Measurements from ENCODE around the gene CDC42EP4. TPM values are rescaled to one million over a fixed set of nuclear protein-coding genes. Genes with fewer than 3 reads are reported as not detected.

CDC42EP4 gene
- total and polyA plus RNA-seq, 2 experiments from 2014 or later: 4.4 to 19.9 TPM

DNA sequence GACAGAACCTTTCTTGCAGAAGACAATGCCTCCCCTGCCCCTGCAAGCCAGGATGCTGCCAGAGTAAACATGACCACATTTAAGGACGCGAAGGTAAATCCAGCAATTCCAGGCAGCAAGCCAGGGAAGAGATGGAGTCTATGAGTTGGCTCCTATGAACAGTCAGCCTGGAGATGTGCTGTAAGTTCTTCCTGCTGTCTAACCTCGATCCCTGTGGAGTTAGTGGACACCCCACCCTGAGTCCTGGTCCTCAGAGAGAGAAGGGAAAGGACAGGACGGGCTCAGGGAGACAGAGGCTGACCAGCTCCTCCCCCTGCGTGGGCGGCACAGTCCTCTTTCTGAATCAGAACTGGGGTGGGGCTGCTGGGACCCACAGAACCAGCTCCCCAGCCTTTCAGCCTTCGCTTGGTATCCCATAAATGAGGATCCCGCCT, 24.9 kb downstream of the CDC42EP4 start (continued):
- TF ChIP-seq, protein P1, sequence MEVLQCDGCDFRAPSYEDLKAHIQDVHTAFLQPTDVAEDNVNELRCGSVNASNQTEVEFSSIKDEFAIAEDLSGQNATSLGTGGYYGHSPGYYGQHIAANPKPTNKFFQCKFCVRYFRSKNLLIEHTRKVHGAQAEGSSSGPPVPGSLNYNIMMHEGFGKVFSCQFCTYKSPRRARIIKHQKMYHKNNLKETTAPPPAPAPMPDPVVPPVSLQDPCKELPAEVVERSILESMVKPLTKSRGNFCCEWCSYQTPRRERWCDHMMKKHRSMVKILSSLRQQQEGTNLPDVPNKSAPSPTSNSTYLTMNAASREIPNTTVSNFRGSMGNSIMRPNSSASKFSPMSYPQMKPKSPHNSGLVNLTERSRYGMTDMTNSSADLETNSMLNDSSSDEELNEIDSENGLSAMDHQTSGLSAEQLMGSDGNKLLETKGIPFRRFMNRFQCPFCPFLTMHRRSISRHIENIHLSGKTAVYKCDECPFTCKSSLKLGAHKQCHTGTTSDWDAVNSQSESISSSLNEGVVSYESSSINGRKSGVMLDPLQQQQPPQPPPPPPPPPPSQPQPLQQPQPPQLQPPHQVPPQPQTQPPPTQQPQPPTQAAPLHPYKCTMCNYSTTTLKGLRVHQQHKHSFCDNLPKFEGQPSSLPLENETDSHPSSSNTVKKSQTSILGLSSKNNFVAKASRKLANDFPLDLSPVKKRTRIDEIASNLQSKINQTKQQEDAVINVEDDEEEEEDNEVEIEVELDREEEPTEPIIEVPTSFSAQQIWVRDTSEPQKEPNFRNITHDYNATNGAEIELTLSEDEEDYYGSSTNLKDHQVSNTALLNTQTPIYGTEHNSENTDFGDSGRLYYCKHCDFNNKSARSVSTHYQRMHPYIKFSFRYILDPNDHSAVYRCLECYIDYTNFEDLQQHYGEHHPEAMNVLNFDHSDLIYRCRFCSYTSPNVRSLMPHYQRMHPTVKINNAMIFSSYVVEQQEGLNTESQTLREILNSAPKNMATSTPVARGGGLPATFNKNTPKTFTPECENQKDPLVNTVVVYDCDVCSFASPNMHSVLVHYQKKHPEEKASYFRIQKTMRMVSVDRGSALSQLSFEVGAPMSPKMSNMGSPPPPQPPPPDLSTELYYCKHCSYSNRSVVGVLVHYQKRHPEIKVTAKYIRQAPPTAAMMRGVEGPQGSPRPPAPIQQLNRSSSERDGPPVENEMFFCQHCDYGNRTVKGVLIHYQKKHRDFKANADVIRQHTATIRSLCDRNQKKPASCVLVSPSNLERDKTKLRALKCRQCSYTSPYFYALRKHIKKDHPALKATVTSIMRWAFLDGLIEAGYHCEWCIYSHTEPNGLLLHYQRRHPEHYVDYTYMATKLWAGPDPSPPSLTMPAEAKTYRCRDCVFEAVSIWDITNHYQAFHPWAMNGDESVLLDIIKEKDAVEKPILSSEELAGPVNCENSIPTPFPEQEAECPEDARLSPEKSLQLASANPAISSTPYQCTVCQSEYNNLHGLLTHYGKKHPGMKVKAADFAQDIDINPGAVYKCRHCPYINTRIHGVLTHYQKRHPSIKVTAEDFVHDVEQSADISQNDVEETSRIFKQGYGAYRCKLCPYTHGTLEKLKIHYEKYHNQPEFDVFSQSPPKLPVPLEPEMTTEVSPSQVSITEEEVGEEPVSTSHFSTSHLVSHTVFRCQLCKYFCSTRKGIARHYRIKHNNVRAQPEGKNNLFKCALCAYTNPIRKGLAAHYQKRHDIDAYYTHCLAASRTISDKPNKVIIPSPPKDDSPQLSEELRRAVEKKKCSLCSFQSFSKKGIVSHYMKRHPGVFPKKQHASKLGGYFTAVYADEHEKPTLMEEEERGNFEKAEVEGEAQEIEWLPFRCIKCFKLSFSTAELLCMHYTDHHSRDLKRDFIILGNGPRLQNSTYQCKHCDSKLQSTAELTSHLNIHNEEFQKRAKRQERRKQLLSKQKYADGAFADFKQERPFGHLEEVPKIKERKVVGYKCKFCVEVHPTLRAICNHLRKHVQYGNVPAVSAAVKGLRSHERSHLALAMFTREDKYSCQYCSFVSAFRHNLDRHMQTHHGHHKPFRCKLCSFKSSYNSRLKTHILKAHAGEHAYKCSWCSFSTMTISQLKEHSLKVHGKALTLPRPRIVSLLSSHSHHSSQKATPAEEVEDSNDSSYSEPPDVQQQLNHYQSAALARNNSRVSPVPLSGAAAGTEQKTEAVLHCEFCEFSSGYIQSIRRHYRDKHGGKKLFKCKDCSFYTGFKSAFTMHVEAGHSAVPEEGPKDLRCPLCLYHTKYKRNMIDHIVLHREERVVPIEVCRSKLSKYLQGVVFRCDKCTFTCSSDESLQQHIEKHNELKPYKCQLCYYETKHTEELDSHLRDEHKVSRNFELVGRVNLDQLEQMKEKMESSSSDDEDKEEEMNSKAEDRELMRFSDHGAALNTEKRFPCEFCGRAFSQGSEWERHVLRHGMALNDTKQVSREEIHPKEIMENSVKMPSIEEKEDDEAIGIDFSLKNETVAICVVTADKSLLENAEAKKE (CRISPR knock-in tag; IDR thresholded peaks at IDR 0.05): no peak

DNA sequence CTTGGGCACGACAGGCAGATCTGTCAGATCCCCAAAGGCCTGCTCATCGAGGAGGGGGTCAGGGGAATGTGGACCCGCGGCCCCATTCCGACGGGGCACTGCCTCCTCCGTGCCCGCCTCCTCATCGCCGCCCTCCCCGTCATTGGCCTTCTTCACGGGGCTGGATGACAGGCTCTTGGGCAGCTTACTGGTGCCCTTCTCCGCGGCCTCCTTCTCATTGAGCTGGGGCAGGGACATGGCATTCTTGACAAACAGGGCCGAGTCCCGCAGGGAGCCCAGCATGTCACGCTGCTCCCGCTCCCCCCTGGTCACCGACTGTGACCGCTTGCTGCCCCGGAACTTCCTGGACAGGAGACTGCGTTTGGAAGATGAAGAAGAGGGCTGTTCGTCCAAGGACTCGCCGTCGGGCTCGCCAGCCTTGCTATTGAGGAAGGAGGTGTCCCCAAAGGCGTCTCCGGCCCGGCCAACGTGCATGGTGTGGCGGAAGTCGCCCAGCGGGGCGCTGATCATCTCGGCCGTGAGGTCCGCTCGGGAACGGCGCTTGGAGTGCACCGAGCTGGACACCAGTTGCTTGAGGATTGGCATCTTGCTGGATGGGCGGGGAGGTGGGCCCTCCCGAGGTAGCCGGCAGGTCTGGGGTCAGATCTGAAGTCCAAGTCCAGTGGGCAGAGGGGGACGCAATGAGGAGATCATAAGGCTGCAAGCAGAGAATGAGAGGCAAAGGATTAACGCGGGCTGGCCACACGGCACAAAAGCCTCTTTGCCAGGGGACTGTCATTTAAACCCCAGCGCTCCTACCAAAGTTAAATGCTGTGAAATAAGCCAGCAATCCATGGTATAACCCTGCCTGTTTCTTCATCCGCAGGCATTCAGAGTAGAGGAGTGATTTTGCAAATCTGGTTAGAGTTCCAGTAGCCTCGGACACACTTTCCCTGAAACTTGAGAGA, 25.6 kb downstream of the CDC42EP4 start:
- Histone ChIP-seq H3K4me1 (ENCODE audit: insufficient read depth) (peaks cover 17% of the 10 kb centered on the region), H3K27me3 (ENCODE audit: insufficient read depth) (no peaks in the 10 kb centered on the region), H3K4me2 (no peak overlapping the region)

More for the DNA sequence above, 25.6 kb downstream of the CDC42EP4 start:
- peaks cover 44% of the 10 kb centered on the region for H3K4me1 Mint-ChIP-seq
- H3K27ac Mint-ChIP-seq: no peak overlapping the region; the same call in 1 of the 2 replicates
- no peaks in the 10 kb centered on the region for H3K9me3 Mint-ChIP-seq
- Histone ChIP-seq H2AFZ (no peak overlapping the region), H3F3A (replicated peaks; ENCODE audit: low read depth) (no peaks in the 10 kb centered on the region), H3K36me3 (ENCODE audit: insufficient read depth) (no peaks in the 10 kb centered on the region), H3K4me3 (no peak overlapping the region), H3K27ac (ENCODE audit: low read depth) (no peak overlapping the region), H3K79me2 (replicated peaks; ENCODE audit: insufficient read depth) (0 out of 2 replicates have a peak, but pooled peaks cover 3% of the 10 kb centered on the region), H3K9me2 (ENCODE audit: insufficient read depth) (no peaks in the 10 kb centered on the region), H4K20me1 (replicated peaks; ENCODE audit: insufficient read depth) (no peaks in the 10 kb centered on the region)
- H3K27me3 Mint-ChIP-seq (ENCODE audit: insufficient read depth, low read depth, poor library complexity): peaks cover 20% of the 10 kb centered on the region
- H3K4me3 Mint-ChIP-seq: no peak overlapping the region
- no peaks in the 10 kb centered on the region; the same call in 2 of the 3 replicates for H3K36me3 Mint-ChIP-seq (ENCODE audit: low read depth)
- no peak for TF ChIP-seq POLR2AphosphoS5 (IDR thresholded peaks at IDR 0.05; ENCODE audit: low read depth)
- no peak for TF ChIP-seq NANOG (IDR thresholded peaks at IDR 0.05; ENCODE audit: borderline replicate concordance)
- TF ChIP-seq, protein P2, sequence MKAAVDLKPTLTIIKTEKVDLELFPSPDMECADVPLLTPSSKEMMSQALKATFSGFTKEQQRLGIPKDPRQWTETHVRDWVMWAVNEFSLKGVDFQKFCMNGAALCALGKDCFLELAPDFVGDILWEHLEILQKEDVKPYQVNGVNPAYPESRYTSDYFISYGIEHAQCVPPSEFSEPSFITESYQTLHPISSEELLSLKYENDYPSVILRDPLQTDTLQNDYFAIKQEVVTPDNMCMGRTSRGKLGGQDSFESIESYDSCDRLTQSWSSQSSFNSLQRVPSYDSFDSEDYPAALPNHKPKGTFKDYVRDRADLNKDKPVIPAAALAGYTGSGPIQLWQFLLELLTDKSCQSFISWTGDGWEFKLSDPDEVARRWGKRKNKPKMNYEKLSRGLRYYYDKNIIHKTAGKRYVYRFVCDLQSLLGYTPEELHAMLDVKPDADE (IDR thresholded peaks at IDR 0.05): no peak
- TF ChIP-seq STAT1 (IDR thresholded peaks at IDR 0.05; ENCODE audit: unreplicated experiment): no peak
- TF ChIP-seq, protein P1 (CRISPR knock-in tag; IDR thresholded peaks at IDR 0.05): no peak
- TF ChIP-seq EZH2 (IDR thresholded peaks at IDR 0.05; ENCODE audit: low read depth, unreplicated experiment): no peak
- DNase-seq (ENCODE audit: low spot score): no peak
- no peak for ATAC-seq
